ENCODE measurements around the gene GAL3ST2. TPM values are rescaled to one million over a fixed set of nuclear protein-coding genes. Genes with fewer than 3 reads are reported as not detected.
"Not testable (repeated sequence)": the region's sequence is repeated elsewhere in the genome, so short reads cannot be mapped to it uniquely, and the experiment has no call there.

GAL3ST2 gene
- total RNA-seq, 2 donors from 2014 or later = 0.49 to 2.2 TPM

DNA sequence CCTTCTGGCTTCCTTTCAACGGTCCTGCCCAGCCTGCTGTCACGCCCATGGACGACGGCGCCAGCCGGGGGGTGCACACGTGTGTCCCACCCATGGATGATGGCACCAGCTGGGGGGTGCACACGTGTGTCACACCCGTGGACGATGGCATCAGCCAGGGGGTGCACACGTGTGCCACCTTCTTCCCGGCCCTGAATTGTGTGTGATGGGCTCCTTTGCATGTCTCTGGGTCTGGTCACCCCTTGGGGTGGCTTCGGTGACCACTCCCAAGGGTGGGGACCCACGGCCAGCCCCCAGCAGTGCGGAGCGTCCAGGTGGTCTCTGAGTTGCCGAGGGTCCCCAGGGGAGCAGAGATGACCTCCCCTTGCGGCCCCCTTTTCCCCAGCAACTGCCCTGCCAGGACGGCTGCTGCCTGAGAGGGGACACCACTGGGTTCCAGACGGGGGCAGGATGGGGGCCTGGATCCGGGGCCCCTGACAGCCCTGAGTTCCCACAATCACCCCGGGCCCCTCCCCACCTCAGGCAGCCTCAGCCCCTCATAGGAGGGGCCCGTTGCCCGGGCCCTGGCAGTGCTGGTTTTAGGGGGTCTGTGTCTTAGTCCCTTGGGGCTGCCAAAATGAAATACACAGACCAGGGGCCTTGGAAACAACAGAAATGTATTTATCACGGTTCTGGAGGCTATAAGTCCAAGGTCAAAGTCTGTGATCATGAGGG is 41.8 kb downstream of the GAL3ST2 start:
- Histone ChIP-seq H3K27ac (no peak overlapping the region), H3K36me3 (no peaks in the 10 kb centered on the region), H3K27me3 (replicated peaks; ENCODE audit: insufficient read depth) (no peaks in the 10 kb centered on the region), H3K4me1 (ENCODE audit: control insufficient read depth in 1 of 2, low read depth in 2 of 2) (no peaks in the 10 kb centered on the region), H3K9me3 (no peaks in the 10 kb centered on the region), H3K4me3 (no peak overlapping the region)
- ATAC-seq (ENCODE audit: insufficient number of reproducible peaks, low FRiP score, low read depth) (no peak), DNase-seq (ENCODE audit: low spot score) (no peak)
- no peak for TF ChIP-seq CTCF (IDR thresholded peaks at IDR 0.05)

- no peaks in the 10 kb centered on the region for H3K27me3 ChIP-seq (replicated peaks; ENCODE audit: insufficient read depth)
- DNase-seq (ENCODE audit: low spot score) (no peak), ATAC-seq (ENCODE audit: insufficient number of reproducible peaks, low FRiP score, low read depth) (no peak)
- no peak for TF ChIP-seq CTCF (IDR thresholded peaks at IDR 0.05)
- no peak overlapping the region for H3K27ac ChIP-seq
- H3K9me3 ChIP-seq = no peaks in the 10 kb centered on the region
- no peaks in the 10 kb centered on the region for H3K4me1 ChIP-seq (ENCODE audit: control insufficient read depth in 1 of 2, low read depth in 2 of 2)
- no peaks in the 10 kb centered on the region for H3K36me3 ChIP-seq
- H3K4me3 ChIP-seq = no peak overlapping the region
Observed at GRCh38 chr2:241818943-241819270, 42.3 kb downstream of the GAL3ST2 start.

DNA sequence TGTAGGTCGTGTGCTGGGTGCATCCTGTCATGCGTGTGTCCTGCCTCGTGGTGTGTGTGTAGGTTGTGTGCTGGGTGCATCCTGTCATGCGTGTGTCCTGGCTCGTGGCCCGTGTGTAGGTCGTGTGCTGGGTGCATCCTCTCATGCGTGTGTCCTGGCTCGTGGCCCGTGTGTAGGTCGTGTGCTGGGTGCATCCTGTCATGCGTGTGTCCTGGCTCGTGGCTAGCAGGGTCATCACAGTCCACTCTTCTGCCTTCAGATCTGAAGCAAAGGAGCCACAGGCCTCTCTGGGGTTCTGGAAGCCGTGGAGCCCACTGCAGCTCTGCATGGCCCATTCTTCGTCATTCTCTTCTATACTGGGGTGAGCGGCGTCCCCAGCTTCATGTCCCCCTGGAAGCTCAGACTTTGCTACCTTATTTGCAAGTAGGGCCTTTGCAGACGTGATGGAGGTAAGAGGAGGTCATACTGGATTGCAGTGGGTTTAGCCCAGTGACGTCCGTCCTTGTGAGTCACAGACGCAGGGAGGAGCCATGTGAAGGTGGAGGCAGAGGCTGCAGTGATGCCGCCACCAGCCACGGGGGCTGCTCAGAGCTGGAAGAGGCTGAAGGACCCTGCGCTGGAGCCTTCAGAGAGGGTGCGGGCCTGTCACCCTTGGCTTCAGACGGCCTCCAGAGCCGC is 43.5 kb downstream of the GAL3ST2 start:
- H3K9me3 ChIP-seq; ATAC-seq (ENCODE audit: insufficient number of reproducible peaks, low FRiP score, low read depth); H3K27ac ChIP-seq; H3K27me3 ChIP-seq (replicated peaks; ENCODE audit: insufficient read depth); H3K36me3 ChIP-seq; H3K4me3 ChIP-seq; DNase-seq (ENCODE audit: low spot score); H3K4me1 ChIP-seq (ENCODE audit: control insufficient read depth in 1 of 2, low read depth in 2 of 2): not testable (repeated sequence)

DNA sequence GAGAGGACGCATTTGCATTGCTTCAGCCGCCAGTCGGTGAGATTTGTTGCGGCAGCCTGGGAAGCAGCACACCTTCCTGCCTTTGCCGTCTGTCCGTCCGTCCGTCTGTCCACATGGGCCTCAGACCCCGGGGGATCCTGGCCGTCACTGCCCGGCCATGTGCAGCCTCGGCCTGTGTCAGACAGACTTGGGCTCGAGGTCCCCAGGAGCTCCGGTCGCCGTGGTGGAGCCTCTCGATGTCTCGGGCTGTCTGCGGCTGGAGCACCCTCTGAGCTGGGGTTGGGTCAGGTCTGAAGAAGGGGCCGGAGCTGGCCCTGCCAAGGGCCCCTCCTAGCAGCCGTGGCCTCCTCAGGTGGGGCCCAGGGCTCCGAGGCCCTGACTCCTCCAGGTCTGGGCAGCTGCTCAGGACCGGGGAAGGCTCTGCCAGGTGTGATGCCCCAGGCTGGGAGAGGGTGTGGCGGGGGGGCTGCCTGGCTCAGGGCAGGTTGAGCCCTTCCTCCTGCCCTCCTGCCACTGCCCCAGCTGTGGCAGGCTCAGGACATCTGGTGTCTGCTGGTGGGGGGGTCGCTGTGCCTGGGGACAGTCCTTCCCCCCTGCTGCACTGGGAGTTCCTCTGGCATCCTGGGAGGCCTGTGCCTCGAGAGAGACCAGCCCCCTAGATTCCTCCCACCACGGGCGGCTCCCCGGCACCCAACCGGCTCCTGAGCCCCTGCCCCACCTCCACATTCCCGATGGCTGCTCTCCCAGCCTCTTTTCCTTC is 44.2 kb downstream of the GAL3ST2 start:
- no peaks in the 10 kb centered on the region for H3K4me1 ChIP-seq (ENCODE audit: control insufficient read depth in 1 of 2, low read depth in 2 of 2)
- ATAC-seq (ENCODE audit: insufficient number of reproducible peaks, low FRiP score, low read depth) = no peak
- no peak overlapping the region for H3K27ac ChIP-seq
- TF ChIP-seq CTCF (IDR thresholded peaks at IDR 0.05) = no peak
- no peak for DNase-seq (ENCODE audit: low spot score)
- H3K4me3 ChIP-seq = no peak overlapping the region
- no peaks in the 10 kb centered on the region for H3K27me3 ChIP-seq (replicated peaks; ENCODE audit: insufficient read depth)
- H3K9me3 ChIP-seq = no peaks in the 10 kb centered on the region
- no peaks in the 10 kb centered on the region for H3K36me3 ChIP-seq

DNA sequence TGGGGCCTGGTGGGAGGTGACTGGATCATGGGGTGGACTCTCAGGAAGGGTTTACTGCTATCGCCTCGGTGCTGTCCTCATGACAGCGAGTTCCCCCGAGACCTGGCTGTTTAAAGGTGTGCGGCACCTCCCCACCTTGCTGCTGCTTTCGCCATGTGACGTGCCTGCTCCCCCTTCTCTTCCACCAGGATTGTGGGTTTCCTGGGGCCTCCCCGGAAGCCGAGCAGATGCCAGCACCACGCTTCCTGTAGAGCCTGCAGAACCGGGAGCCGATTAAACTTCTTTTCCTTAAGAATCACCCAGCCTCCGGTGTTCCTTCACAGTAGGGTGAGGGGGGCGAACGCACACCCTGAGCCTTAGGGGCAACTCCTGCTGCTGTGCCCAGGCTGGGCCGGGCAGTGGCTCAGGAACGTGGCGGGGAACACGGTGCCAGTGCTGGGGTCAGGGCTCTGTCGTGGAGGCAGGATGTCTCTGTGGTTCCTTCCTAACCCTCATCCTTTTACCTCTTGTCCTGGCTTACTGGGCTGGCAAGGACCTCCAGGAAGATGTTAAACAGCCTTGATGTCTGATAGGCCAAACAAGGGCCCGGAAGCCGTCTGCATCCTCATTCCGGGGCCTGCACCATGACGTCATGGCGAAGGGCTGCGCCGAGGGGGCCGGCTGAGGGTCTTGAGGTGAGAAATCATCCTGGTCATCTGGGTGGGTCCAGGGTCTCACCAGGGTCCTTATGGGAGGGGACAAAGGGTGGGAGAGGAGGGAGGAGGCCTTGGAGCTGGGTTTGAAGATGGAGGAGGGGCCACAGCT is 45.0 kb downstream of the GAL3ST2 start:
- DNase-seq (ENCODE audit: low spot score) (no peak), ATAC-seq (ENCODE audit: insufficient number of reproducible peaks, low FRiP score, low read depth) (no peak)
- Histone ChIP-seq H3K9me3 (no peaks in the 10 kb centered on the region), H3K27ac (no peak overlapping the region), H3K27me3 (replicated peaks; ENCODE audit: insufficient read depth) (no peaks in the 10 kb centered on the region), H3K36me3 (no peaks in the 10 kb centered on the region), H3K4me1 (ENCODE audit: control insufficient read depth in 1 of 2, low read depth in 2 of 2) (no peaks in the 10 kb centered on the region), H3K4me3 (peak overlapping the region; percentile 31)
- no peak for TF ChIP-seq CTCF (IDR thresholded peaks at IDR 0.05)

Measured in thoracic aorta (tissue), 2 donors.